ENCODE measurements around the gene ADGRF5.

Gene ADGRF5

DNA sequence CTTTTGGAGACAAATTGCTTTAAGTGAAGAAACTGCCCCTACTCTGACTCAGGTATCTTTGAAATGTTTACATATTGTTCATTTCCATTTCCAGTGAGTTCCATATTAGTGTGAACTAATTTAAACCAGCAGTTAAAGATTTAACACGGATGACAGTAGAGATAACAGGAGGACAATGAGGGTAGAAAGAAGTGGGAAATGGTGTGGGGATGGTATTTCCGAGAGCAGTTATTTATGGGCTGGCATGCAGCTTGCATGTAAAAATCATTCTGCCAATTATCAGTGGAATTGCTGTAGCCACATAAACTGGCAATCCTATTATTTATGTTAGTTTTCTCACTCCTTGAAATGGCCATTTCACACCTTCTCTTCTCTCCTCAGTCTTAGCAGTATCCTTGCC is 8.6 kb upstream of the ADGRF5 start:
- no peak overlapping the region for H3K27ac ChIP-seq
- no peak for TF ChIP-seq ZFX (IDR thresholded peaks at IDR 0.05; ENCODE audit: borderline replicate concordance)
- TF ChIP-seq, protein P1, sequence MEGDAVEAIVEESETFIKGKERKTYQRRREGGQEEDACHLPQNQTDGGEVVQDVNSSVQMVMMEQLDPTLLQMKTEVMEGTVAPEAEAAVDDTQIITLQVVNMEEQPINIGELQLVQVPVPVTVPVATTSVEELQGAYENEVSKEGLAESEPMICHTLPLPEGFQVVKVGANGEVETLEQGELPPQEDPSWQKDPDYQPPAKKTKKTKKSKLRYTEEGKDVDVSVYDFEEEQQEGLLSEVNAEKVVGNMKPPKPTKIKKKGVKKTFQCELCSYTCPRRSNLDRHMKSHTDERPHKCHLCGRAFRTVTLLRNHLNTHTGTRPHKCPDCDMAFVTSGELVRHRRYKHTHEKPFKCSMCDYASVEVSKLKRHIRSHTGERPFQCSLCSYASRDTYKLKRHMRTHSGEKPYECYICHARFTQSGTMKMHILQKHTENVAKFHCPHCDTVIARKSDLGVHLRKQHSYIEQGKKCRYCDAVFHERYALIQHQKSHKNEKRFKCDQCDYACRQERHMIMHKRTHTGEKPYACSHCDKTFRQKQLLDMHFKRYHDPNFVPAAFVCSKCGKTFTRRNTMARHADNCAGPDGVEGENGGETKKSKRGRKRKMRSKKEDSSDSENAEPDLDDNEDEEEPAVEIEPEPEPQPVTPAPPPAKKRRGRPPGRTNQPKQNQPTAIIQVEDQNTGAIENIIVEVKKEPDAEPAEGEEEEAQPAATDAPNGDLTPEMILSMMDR (IDR thresholded peaks at IDR 0.05): no peak

DNA sequence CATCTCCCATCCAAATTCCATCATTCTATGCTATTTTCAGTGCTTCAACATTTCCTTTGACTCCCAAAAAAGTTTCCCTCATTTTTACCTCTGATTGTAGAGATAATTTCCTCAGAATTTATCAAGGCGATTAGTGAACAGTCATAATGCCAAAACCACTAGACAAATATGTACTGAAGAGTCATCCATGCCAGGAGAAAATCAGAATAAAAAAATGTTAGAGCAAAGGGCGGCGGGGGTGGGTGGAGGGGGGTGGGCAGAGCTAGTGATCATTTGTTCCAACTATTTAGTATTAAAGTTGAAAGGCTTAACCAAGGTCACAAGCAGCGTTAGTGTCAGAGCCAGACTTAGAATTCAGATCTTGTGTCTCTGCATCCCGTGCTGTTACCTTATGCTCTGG is 5.3 kb upstream of the ADGRF5 start:
- no peak for TF ChIP-seq ZFX (IDR thresholded peaks at IDR 0.05; ENCODE audit: borderline replicate concordance)
- TF ChIP-seq, protein P1 (IDR thresholded peaks at IDR 0.05): no peak
- H3K27ac ChIP-seq: peak overlapping the region; percentile 85

DNA sequence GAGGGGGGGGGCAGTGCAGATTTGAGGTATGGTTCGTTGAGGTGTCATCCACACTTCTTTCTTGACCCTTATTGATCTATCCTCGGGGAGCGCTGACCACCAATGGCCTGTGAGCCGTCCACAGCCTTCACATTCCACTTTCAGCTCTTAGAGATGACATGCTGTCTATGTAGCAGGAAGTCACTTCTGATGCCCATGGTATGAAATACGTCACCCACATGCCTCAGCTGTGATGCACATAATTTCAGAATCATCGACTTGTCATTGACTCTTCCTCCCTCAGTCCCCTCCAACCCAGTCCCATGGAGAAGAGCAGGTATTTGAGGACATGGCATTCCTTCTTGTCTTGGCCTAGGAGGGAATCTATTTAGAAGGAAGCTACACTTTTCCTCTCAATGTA is 4.7 kb upstream of the ADGRF5 start:
- TF ChIP-seq, protein P1 (IDR thresholded peaks at IDR 0.05): no peak
- TF ChIP-seq ZFX (IDR thresholded peaks at IDR 0.05; ENCODE audit: borderline replicate concordance): no peak
- H3K27ac ChIP-seq: peak overlapping the region; percentile 85

DNA sequence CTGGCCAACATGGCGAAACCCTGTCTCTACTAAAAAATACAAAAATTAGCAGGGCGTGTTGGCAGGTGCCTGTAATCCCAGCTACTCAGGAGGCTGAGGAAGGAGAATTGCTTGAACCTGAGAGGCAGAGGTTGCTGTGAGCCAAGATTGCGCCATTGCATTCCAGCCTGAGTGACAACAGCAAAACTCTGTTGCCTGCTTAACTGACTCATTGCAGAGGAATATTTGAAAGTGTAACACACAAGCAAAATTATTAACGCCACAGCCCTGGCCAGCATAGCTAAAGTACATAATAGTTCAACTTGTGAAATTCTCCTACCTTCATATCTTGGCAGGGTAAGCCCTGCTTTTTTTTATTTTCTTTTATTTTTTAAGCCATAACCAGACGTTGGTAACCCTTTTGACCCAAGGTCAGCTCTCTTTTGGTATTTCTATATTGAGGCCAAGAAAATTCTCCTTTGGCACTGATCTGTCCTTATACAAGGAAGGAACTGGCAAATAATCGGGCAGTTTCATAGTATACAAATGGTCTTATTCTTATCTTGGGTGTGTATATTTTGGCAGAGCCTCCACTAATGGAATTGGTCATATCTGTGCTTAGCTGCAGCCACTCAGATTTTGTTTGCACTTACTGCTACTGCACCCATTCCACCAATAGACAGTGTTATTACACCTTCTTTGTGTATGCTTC is 4.0 kb upstream of the ADGRF5 start:
- peak overlapping the region; percentile 85 for H3K27ac ChIP-seq
- TF ChIP-seq, protein P1 (IDR thresholded peaks at IDR 0.05): no peak
- TF ChIP-seq ZFX (IDR thresholded peaks at IDR 0.05; ENCODE audit: borderline replicate concordance): no peak

DNA sequence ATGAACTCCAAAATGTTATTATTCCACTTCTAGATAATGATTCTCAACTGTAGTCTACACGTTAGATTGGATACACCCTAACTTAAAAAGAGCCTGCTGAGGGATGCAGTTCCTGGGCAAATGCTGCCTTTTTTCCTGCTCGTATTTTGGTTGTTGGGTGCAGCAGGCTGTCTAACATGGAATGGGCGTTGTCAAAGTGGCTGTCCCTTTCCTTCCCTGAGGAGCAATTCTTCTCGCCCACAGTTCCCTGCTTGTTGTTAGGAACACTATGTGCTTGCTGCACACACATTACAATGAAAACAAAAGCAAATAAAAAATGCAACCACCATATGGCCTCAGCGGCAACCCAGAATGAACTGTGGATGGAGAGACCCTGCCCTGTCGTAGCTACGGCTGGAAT is 1.7 kb upstream of the ADGRF5 start:
- H3K27ac ChIP-seq: peak overlapping the region; percentile 85
- no peak for TF ChIP-seq ZFX (IDR thresholded peaks at IDR 0.05; ENCODE audit: borderline replicate concordance)
- TF ChIP-seq, protein P1 (IDR thresholded peaks at IDR 0.05): no peak

DNA sequence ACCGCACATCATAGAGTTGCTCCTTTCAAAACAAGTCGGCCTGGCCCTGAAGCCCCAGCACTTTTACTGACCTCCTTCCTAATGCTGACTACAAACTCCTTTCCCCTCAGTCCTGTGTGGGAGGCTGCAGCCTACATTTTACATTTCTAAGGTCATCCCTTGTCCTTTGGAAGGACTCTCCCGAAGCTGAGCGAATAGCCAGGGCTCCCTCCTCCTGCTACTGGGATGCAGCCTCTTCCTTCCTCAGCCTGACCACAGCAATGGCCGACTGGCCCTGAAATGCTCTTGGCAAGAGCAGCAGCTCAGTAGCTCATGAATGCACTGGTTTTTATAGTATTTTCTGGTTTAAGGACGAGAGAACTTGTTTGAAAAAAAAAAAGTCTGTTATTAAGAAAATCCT is 679 bp downstream of the ADGRF5 start:
- no peak for TF ChIP-seq ZFX (IDR thresholded peaks at IDR 0.05; ENCODE audit: borderline replicate concordance)
- TF ChIP-seq, protein P1 (IDR thresholded peaks at IDR 0.05): no peak
- H3K27ac ChIP-seq: no peak overlapping the region

DNA sequence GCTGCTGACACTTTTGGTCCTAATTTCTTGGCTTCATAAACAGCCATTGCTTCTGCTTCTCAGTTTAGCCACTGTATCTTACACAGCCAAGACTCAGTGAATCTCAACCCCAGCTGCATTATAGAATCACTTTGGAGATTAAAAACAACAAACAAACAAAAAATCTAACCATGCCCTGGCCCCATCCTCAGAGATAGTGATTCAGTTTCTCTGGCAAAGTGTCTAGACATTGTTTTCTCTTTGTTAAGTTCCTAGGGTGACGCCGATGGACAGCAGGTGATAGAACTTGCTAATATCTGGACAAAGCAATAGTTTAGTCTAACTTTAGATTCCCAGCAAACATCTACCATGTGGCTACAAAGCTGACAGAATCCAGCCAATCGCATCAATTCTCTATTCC is 2.9 kb downstream of the ADGRF5 start:
- peak overlapping the region; percentile 37; the same call in 1 of the 2 replicates for H3K27ac ChIP-seq
- TF ChIP-seq, protein P1 (IDR thresholded peaks at IDR 0.05): no peak
- TF ChIP-seq ZFX (IDR thresholded peaks at IDR 0.05; ENCODE audit: borderline replicate concordance): no peak

Measured in 22Rv1 (cell line).